Ectodermal cell (in vitro differentiated cells): ENCODE measurements around the gene KLF11.
"Not testable (repeated sequence)": the region's sequence is repeated elsewhere in the genome, so short reads cannot be mapped to it uniquely, and the experiment has no call there.

Source experiments
- H3K27ac ChIP-seq: 2 replicates; pipeline ENCODE4 v1.7.0; 2013; ENCODE audit warnings: mild to moderate bottlenecking, low read depth, low read length; ENCODE audit not compliant: insufficient read depth, poor library complexity, severe bottlenecking
- H3K27me3 ChIP-seq: 2 replicates; pipeline ENCODE4 v1.7.0; 2013; ENCODE audit warnings: mild to moderate bottlenecking, low read length; ENCODE audit not compliant: insufficient read depth, control insufficient read depth, poor library complexity, severe bottlenecking
- H3K36me3 ChIP-seq: one replicate; pipeline ENCODE4 v1.7.0; 2013; ENCODE audit warnings: low read length; ENCODE audit not compliant: control insufficient read depth, insufficient read depth
- H3K4me1 ChIP-seq: one replicate; pipeline ENCODE4 v1.7.0; 2013; ENCODE audit warnings: low read length; ENCODE audit not compliant: control insufficient read depth, insufficient read depth
- H3K4me3 ChIP-seq: 2 replicates; pipeline ENCODE4 v1.7.0; 2013; ENCODE audit warnings: low read depth, low read length, control low read depth; ENCODE audit not compliant: insufficient read depth
- H3K9me3 ChIP-seq: 2 replicates; pipeline ENCODE4 v1.7.0; 2013; ENCODE audit warnings: mild to moderate bottlenecking, low read length, moderate library complexity; ENCODE audit not compliant: control insufficient read depth
- WGBS, 2 experiments: methylation state at CpG; one replicate each; pipeline ENCODE4 v1.1.7; 2013; ENCODE audit warnings: missing lambda C conversion rate in 2 of 2; 5-methylcytosine and 5-hydroxymethylcytosine counted together

KLF11 gene

DNA sequence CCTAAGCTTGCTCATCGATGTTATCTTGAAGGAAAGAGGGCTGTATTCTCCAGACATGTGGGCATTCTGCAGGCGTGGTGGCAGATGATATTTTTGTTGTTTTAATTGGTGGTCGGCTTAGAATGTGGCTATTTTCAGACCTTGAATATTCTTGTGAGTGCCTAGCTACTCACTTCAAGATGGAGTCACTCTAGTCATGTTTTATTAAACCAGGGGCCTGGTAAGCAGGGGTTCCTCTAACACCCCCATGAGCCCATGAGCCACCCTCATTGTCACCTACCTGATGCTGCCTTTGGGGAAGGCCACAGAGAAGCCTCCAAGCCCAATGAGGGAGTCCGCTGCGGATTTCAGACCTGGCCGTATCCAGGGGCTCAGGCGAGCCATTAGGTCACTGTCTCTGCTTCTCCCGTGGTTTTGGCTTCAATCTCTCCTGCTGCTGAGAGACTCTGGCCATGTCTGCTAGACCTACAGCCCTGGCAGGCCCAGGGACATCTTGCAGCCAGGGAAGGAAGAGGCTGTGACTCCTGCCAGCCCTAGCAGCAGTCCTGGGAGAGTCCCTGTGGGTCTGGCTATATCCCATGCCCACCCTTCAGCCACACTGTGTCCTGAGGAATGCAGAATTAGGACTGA lies 16.3 kb upstream of the KLF11 start:
- H3K4me3 ChIP-seq: no peak overlapping the region
- H3K36me3 ChIP-seq: no peaks in the 10 kb centered on the region
- WGBS, 2 experiments: 94 to 95% methylated on average over 8 of the region's 8 CpGs
- H3K4me1 ChIP-seq: peaks cover 23% of the 10 kb centered on the region
- H3K27me3 ChIP-seq: no peaks in the 10 kb centered on the region
- H3K27ac ChIP-seq: no peak overlapping the region
- no peaks in the 10 kb centered on the region for H3K9me3 ChIP-seq

DNA sequence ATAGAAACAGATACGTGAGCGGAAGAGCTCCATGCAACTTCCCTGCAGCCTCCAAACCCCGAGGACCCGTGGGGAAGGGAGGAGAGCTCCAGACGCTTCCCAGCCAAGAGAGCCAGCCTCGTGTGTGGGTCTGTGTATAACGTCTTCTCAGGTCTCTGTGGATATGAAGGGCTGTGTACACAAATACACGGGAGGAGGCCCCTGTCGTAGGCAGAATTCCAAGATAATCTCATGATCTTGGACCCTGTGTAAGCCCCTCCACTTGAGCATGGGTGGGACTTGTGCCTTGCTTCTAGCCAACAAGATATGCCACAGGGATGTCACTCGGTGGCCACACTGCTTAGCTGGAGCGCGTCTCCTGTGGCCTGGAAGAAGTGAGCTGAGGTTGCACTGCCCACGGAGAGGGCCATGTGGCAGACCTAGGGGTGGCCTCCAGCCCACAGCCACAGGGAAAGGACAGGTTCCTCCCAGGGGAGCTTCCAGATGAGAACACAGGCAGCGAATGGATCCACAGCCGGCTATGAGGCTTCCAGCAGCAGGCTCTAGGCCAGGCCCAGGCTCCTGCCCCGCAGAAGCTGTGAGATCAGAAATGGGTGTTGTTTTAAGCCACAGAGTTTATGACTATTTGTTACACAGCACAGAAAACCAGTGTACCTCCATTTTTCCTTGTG lies 15.6 kb upstream of the KLF11 start:
- H3K4me3 ChIP-seq: no peak overlapping the region
- WGBS, 2 experiments: 95 to 96% methylated on average over 16 of the region's 16 CpGs
- H3K9me3 ChIP-seq: no peaks in the 10 kb centered on the region
- H3K36me3 ChIP-seq: no peaks in the 10 kb centered on the region
- H3K4me1 ChIP-seq: peaks cover 23% of the 10 kb centered on the region
- no peak overlapping the region for H3K27ac ChIP-seq
- no peaks in the 10 kb centered on the region for H3K27me3 ChIP-seq

DNA sequence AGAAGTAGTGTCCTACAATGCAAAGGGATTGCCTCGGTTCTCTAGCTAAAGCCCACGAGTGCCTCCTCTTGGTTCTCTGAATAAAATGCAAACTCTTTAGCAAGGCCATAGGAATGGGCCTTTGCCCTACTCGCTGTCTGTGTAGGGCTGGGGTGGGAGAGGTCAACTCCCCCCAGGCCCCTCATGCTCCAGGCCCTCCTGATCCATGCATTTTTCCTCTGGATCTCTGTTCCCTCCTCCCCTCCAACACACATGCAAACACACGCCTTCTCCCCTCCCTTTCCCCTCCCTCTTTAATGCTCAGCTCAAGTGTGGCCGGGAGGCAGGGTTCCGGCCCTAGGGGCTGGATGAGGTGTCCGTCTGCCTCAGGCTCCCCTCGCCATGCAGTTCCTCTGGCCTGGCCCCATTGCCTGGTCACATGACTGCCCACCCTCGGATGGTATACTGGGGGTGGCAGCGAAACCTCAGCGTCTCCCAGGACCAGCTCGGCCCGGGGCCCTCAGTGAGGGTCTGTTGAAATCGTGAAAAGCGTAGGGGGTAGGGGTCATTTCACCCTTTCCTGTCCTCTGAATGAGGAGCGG lies 14.9 kb upstream of the KLF11 start:
- H3K27ac ChIP-seq: no peak overlapping the region
- WGBS, 2 experiments: 64 to 68% methylated on average over 16 of the region's 16 CpGs
- H3K4me1 ChIP-seq: peaks cover 23% of the 10 kb centered on the region
- no peaks in the 10 kb centered on the region for H3K27me3 ChIP-seq
- no peaks in the 10 kb centered on the region for H3K36me3 ChIP-seq
- no peak overlapping the region for H3K4me3 ChIP-seq
- no peaks in the 10 kb centered on the region for H3K9me3 ChIP-seq

DNA sequence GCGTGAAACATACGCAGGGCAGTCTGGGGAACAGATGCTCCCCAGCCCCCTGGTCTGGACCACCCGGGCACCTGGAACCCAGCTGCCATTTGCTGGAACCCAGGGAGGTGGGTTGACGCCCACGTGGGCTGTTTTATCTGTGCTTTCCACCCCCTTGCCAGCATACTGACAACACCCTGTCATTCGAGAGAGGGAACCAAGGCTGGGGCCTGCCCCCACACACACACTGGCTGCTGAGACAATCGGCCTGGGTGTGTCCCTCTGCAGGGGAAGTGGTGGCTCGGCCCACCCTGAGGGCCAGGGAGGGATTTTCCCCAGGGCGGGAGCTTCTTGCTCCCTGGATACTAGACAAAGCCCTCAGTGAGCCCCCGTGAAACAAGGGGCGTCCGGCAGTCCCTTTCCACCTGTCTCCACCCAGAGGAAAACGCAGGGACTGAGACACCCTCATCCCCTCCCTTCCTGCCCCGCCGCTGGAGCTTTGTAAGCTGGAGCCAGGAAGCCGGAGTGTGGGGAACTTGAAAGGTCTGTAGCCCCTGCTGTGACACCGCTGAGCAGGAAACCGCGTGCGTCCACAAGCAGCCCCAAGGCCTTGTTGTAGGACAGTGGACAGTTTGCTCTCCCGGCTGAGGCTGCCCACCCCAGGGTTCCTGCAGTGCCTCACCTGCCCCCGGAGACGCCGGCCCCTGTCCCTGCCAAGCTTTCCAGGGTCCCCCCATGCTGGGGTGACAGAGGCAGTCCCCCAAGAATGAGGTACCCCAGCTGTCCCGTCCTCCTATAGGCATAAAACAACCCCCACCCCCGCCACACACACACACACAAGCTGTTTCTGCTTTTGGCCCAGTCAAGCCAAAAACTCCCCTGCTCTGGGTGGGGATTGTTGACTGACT lies 14.1 kb upstream of the KLF11 start:
- Histone ChIP-seq H3K36me3 (no peaks in the 10 kb centered on the region), H3K27ac (no peak overlapping the region), H3K4me1 (peaks cover 23% of the 10 kb centered on the region), H3K27me3 (no peaks in the 10 kb centered on the region), H3K9me3 (no peaks in the 10 kb centered on the region), H3K4me3 (no peak overlapping the region)
- 29% methylated on average over 26 of the region's 26 CpGs for WGBS, 2 experiments

DNA sequence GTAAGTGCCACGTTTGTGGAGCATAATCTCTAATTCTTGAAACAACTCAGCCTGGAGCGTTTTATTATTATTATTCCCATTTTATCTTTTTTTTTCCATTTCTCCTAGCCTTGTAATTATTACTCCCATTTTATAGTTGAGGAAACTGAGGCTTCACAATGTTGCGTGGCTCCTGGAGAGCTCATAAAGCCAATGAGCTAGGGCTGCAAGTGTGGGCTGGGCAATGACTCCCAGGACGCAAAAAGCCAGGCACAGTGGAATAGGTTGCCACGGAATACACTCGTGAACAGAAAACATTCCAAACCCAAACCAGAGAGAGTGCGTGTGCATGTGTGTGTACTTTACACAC lies 13.5 kb upstream of the KLF11 start:
- Histone ChIP-seq H3K9me3 (no peaks in the 10 kb centered on the region), H3K4me1 (peaks cover 23% of the 10 kb centered on the region), H3K36me3 (no peaks in the 10 kb centered on the region), H3K4me3 (no peak overlapping the region), H3K27me3 (no peaks in the 10 kb centered on the region), H3K27ac (no peak overlapping the region)
- WGBS, 2 experiments: 84% methylated on average over 7 of the region's 7 CpGs

DNA sequence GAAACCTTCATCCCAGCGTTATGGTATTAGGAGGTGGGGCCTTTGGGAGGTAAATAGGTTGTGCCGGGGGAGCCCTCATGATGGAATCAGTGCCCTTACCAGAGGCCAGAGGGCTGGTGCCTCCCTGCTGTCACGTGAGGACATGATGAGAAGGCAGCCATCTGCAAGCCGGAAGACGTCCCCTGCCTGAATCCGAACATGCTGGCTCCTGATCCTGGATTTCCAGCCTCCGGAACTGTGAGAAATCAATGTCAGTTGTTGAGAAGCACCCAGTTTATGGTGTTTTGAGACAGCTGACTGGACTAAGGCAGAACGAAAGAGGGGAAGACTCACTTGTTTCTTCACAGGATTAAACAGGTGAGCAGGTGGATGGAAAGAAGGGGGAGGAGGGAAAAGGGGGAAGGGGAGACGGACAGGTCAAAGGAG lies 13.0 kb upstream of the KLF11 start:
- H3K36me3 ChIP-seq: no peaks in the 10 kb centered on the region
- H3K4me3 ChIP-seq: no peak overlapping the region
- peaks cover 23% of the 10 kb centered on the region for H3K4me1 ChIP-seq
- no peaks in the 10 kb centered on the region for H3K9me3 ChIP-seq
- H3K27me3 ChIP-seq: no peaks in the 10 kb centered on the region
- WGBS, 2 experiments: 70 to 77% methylated on average over 9 of the region's 9 CpGs
- no peak overlapping the region for H3K27ac ChIP-seq

DNA sequence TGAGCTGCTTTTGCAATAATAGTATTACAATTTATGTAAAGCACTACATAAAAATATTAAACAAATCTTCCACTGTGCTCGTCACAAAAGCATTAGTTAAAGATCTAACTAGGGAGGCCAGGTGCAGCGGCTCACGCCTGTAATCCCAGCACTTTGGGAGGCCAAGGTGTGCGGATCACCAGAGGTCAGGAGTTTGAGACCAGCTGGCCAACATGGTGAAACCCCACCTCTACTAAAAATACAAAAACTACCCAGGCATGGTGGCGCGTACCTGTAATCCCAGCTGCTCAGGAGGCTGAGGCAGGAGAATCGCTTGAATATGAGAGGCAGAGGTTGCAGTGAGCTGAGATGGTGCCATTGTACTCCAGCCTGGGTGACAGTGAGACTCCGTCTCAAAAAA lies 12.6 kb upstream of the KLF11 start:
- WGBS, 2 experiments: 90 to 92% methylated on average over 8 of the region's 8 CpGs

DNA sequence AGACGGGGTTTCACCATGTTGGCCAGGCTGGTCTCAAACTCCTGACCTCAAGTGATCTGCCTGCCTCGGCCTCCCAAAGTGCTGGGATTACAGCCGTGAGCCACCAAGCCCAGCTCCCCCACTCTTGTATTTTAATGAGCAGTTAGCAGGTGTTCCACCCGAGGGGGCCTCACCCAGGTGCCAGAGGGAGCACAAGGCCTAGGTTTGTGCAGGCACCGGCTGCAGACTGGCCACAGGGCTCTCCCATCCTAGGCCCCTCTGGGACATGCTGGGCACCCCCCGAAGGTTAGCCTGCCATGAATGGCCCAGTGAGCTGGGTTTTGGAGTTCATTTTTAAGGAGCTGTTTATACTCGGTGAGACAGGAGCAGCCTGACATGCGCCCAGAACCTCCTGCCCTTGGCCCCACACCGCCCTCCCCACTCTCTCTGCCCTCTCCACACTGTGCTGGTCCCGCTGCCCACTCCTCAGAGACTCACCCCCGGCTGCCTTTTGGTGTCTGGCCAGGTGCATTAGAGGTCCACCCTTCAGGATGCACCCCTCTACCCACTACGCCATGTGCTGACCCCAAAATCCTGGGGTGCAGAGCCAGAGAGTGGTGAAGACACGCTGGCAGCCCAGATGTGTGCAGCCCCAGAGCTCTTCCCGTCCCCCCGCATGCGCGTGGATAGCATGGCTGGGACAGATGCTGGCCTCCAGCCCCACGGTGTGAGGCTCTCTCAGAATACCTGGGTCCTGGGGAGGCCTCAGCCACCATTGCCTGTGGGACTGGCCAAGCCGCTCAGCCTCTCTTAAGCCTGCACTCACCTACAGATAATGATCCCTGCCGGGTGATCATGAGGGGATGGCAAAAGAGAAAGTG lies 11.2 kb upstream of the KLF11 start:
- 87 to 88% methylated on average over 20 of the region's 20 CpGs for WGBS, 2 experiments
- peaks cover 23% of the 10 kb centered on the region for H3K4me1 ChIP-seq

More for the DNA sequence above, 12.6 kb upstream of the KLF11 start:
- not testable (repeated sequence) for H3K36me3 ChIP-seq, H3K27ac ChIP-seq, H3K9me3 ChIP-seq, H3K4me3 ChIP-seq, H3K27me3 ChIP-seq
- H3K4me1 ChIP-seq: peaks cover 23% of the 10 kb centered on the region

DNA sequence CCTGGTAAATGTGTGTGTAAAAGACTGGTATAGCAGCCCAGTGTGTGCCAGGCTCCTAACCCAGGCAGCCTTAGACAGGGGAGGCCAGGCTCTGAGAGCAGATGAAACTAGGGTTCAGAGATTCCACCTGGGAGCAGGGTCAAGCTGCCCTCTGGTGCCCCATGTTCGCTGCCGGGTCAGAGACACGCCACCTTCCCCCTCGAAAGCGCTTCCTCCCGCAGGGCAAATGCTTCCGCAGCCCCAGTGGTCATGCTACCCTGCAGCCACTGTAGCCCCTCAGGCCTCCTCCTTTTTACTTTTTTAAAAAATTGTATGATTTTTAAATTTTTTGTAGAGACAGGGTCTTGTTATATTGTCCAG lies 10.6 kb upstream of the KLF11 start:
- no peaks in the 10 kb centered on the region for H3K9me3 ChIP-seq
- no peak overlapping the region for H3K27ac ChIP-seq
- peaks cover 23% of the 10 kb centered on the region for H3K4me1 ChIP-seq
- H3K27me3 ChIP-seq: no peaks in the 10 kb centered on the region
- no peaks in the 10 kb centered on the region for H3K36me3 ChIP-seq
- whole genome bisulfite sequencing, 2 experiments: 89 to 90% methylated on average over 7 of the region's 7 CpGs
- no peak overlapping the region for H3K4me3 ChIP-seq

More for the DNA sequence above, 11.2 kb upstream of the KLF11 start:
- Histone ChIP-seq H3K36me3 (no peaks in the 10 kb centered on the region), H3K9me3 (no peaks in the 10 kb centered on the region), H3K4me3 (no peak overlapping the region), H3K27me3 (no peaks in the 10 kb centered on the region), H3K27ac (no peak overlapping the region)
